ENCODE measurements around the gene CCDC148.

GRCh38 chr2:158501301-158501700 is 44.7 kb upstream of the CCDC148 start:
- no peak for TF ChIP-seq FOXP2 (optimal IDR thresholded peaks at IDR 0.05; ENCODE audit: borderline replicate concordance, extremely low read depth, extremely low read length, insufficient read depth)
- TF ChIP-seq POLR2AphosphoS5 (IDR thresholded peaks at IDR 0.05; ENCODE audit: low read depth, low read length), result no peak
